GM20000 (cell line): ENCODE data around the gene SYN1.

Experiments
- DNase-seq: peaks from one replicate; pipeline ENCODE4 v3.0.0; 2012; ENCODE audit warnings: low spot score
- CTCF ChIP-seq: IDR thresholded peaks from 2 replicates; pipeline ENCODE4 v1.5.1; 2012; ENCODE audit warnings: mild to moderate bottlenecking, control low read depth; ENCODE audit errors: extremely low read depth, missing control alignments

Gene SYN1

GRCh38 chrX:47621851-47622250 lies 2.2 kb upstream of the SYN1 start:
- no peak for TF ChIP-seq CTCF
- DNase-seq, result no peak

GRCh38 chrX:47620303-47620685 lies 637 bp upstream of the SYN1 start:
- no peak for TF ChIP-seq CTCF
- DNase-seq, result no peak

- DNase-seq, result no peak
- TF ChIP-seq CTCF, result no peak
Observed at GRCh38 chrX:47618923-47619485, 653 bp downstream of the SYN1 start.

- DNase-seq, result no peak
- TF ChIP-seq CTCF, result no peak
Observed at GRCh38 chrX:47614618-47615017, 5.0 kb downstream of the SYN1 start.

GRCh38 chrX:47613082-47613481 lies 6.6 kb downstream of the SYN1 start:
- TF ChIP-seq CTCF, result no peak
- no peak for DNase-seq

GRCh38 chrX:47612418-47612817 lies 7.2 kb downstream of the SYN1 start:
- TF ChIP-seq CTCF, result no peak
- DNase-seq, result no peak

- TF ChIP-seq CTCF, result no peak
- no peak for DNase-seq
Observed at GRCh38 chrX:47611926-47612325, 7.7 kb downstream of the SYN1 start.
